SK-N-SH (cell line): Measurements from ENCODE around the gene ULBP2. TPM values are rescaled to one million over a fixed set of nuclear protein-coding genes. Genes with fewer than 3 reads are reported as not detected.
"Not testable (repeated sequence)": the region's sequence is repeated elsewhere in the genome, so short reads cannot be mapped to it uniquely, and the experiment has no call there.

Experiments
- CTCF ChIA-PET: fragments of 300-600, 350-600 bp; formaldehyde crosslinking; extraction: SDS; loops from one replicate; lab custom pipeline; 2021; lab: Yijun Ruan, JAX
- POLR2A ChIA-PET: fragments of 350-600 bp; sonication (Branson Sonifier 250); formaldehyde crosslinking; extraction: SDS; loops from one replicate; lab custom pipeline; 2020; ENCODE audit warnings: antibody characterized with exemption, inconsistent platforms; lab: Yijun Ruan, JAX
- DNase-seq: peaks from one replicate; pipeline ENCODE4 v3.0.0; 2012
- H2AFZ ChIP-seq: fragments of 200-600 bp; sonication (generic); 2 replicates; pipeline ENCODE4 v1.8.1; 2016; ENCODE audit warnings: antibody characterized with exemption, mild to moderate bottlenecking, low read depth
- H3F3A ChIP-seq: fragments of 200-600 bp; sonication (generic); replicated peaks from 2 replicates; pipeline ENCODE3; 2016; ENCODE audit warnings: antibody characterized with exemption, mild to moderate bottlenecking; ENCODE audit not compliant: insufficient read depth
- H3K27ac ChIP-seq, 2 experiments: fragments of 200-500 bp in 1 of 2; fragments of 200-600 bp in 1 of 2; sonication (Bioruptor generic) in 1 of 2; sonication (generic), shearing (Covaris generic) in 1 of 2; 2 replicates each; pipeline versions ENCODE4 v1.5.1 to v1.6.1; 2014 to 2016; ENCODE audit warnings: low read depth in 2 of 2, inconsistent platforms in 1 of 2, low read length in 1 of 2, mild to moderate bottlenecking in 1 of 2, mixed read lengths in 1 of 2
- H3K27me3 ChIP-seq: fragments of 200-600 bp; sonication (generic), shearing (Covaris generic); 2 replicates; pipeline ENCODE4 v1.6.1; 2016; ENCODE audit warnings: mixed run types; ENCODE audit not compliant: insufficient read depth
- H3K36me3 ChIP-seq, 2 experiments: fragments of 200-500 bp in 1 of 2; fragments of 200-600 bp in 1 of 2; sonication (Bioruptor generic) in 1 of 2; sonication (generic) in 1 of 2; replicated peaks in 1 of 2; 2 replicates each; pipeline versions ENCODE3 to v1.5.1; 2014 to 2016; ENCODE audit warnings: low read length in 1 of 2, mild to moderate bottlenecking in 1 of 2; ENCODE audit not compliant: insufficient read depth in 2 of 2, control insufficient read depth in 1 of 2
- H3K4me1 ChIP-seq, 2 experiments: fragments of 200-500 bp in 1 of 2; fragments of 200-600 bp in 1 of 2; sonication (Bioruptor generic) in 1 of 2; sonication (generic), shearing (Covaris generic) in 1 of 2; 2 replicates each; pipeline versions ENCODE4 v1.5.1 to v1.6.1; 2014 to 2016; ENCODE audit warnings: low read depth in 1 of 2, low read length in 1 of 2, mixed run types in 1 of 2; ENCODE audit not compliant: insufficient read depth in 2 of 2, control insufficient read depth in 1 of 2
- H3K4me2 ChIP-seq: fragments of 200-600 bp; sonication (generic), shearing (Covaris generic); 2 replicates; pipeline ENCODE4 v1.6.1; 2017; ENCODE audit warnings: mixed run types
- H3K4me3 ChIP-seq, 2 experiments: fragments of 200-500 bp in 1 of 2; fragments of 200-600 bp in 1 of 2; sonication (Bioruptor generic) in 1 of 2; sonication (generic), shearing (Covaris generic) in 1 of 2; 2 replicates each; pipeline versions ENCODE4 v1.5.1 to v1.8.1; 2014 to 2016; ENCODE audit warnings: low read depth in 2 of 2, inconsistent platforms in 1 of 2, low read length in 1 of 2, mild to moderate bottlenecking in 1 of 2, mixed read lengths in 1 of 2, moderate library complexity in 1 of 2
- H3K79me2 ChIP-seq: fragments of 200-600 bp; sonication (generic); 2 replicates; pipeline ENCODE4 v1.8.1; 2017; ENCODE audit warnings: mild to moderate bottlenecking; ENCODE audit not compliant: insufficient read depth
- H3K9ac ChIP-seq: fragments of 200-600 bp; sonication (generic); 2 replicates; pipeline ENCODE4 v1.6.1; 2017; ENCODE audit warnings: mixed run types
- H3K9me2 ChIP-seq: fragments of 200-600 bp; sonication (generic); 2 replicates; pipeline ENCODE4 v1.6.1; 2017; ENCODE audit warnings: mixed run types
- H3K9me3 ChIP-seq: fragments of 200-600 bp; sonication (generic); 2 replicates; pipeline ENCODE4 v1.6.1; 2017; ENCODE audit warnings: mixed run types, mild to moderate bottlenecking, moderate library complexity
- H4K20me1 ChIP-seq: fragments of 200-600 bp; sonication (generic); 2 replicates; pipeline ENCODE4 v1.6.1; 2017; ENCODE audit warnings: mild to moderate bottlenecking, mixed run types; ENCODE audit not compliant: insufficient read depth
- EP300 ChIP-seq, 2 experiments: IDR thresholded peaks; 2 replicates each; pipeline versions ENCODE4 v1.4.0 to v1.6.1; 2012; ENCODE audit warnings: borderline replicate concordance in 1 of 2, low read depth in 1 of 2, low read length in 1 of 2
- FOXJ3 ChIP-seq: sonication (generic); formaldehyde crosslinking; IDR thresholded peaks from 2 replicates; pipeline ENCODE4 v1.5.1; 2020; ENCODE audit warnings: mild to moderate bottlenecking, missing genetic modification reagents
- FOXM1 ChIP-seq: IDR thresholded peaks from 2 replicates; pipeline ENCODE4 v1.4.0; 2012; ENCODE audit warnings: low read depth, mild to moderate bottlenecking
- GATA2 ChIP-seq: sonication (generic); formaldehyde crosslinking; IDR thresholded peaks from 2 replicates; pipeline ENCODE4 v1.5.0; 2020; ENCODE audit warnings: mild to moderate bottlenecking, missing genetic modification reagents
- MEF2A ChIP-seq: IDR thresholded peaks from 2 replicates; pipeline ENCODE4 v1.4.0; 2012; ENCODE audit warnings: low read depth, borderline replicate concordance
- POLR2AphosphoS5 ChIP-seq: IDR thresholded peaks from 2 replicates; pipeline ENCODE4 v1.6.1; 2012; ENCODE audit warnings: low read depth, low read length
- RAD21 ChIP-seq: IDR thresholded peaks from 2 replicates; pipeline ENCODE4 v1.6.1; 2012; ENCODE audit warnings: mild to moderate bottlenecking, low read length
- SMC3 ChIP-seq: IDR thresholded peaks from 2 replicates; pipeline ENCODE4 v1.6.1; 2012; ENCODE audit warnings: low read depth, low read length, improper control_type of control experiment
- TAF1 ChIP-seq: IDR thresholded peaks from 2 replicates; pipeline ENCODE4 v1.6.1; 2012; ENCODE audit warnings: low read depth, mild to moderate bottlenecking, low read length, moderate library complexity, borderline replicate concordance
- TEAD4 ChIP-seq: IDR thresholded peaks from 2 replicates; pipeline ENCODE4 v1.4.0; 2012; ENCODE audit warnings: mild to moderate bottlenecking, borderline replicate concordance; ENCODE audit not compliant: insufficient read depth
- WGBS: methylation state at CpG from one replicate; pipeline ENCODE4 v1.1.6; 2017; ENCODE audit warnings: low lambda C conversion rate; 5-methylcytosine and 5-hydroxymethylcytosine counted together
- polyA plus RNA-seq, 3 experiments: library from polyadenylated mRNA; depleted of rRNA; stranded (reverse); fragments of >200 nt; gene quantifications; 2 replicates each; pipeline ENCODE4 v1.2.3, GENCODE V29; 2012
- TF ChIP-seq, protein P1 (sequence below): fragments of 200-600 bp; sonication (generic); IDR thresholded peaks from 2 replicates; pipeline ENCODE4 v1.6.1; 2017; ENCODE audit warnings: antibody characterized with exemption, mild to moderate bottlenecking, moderate library complexity
- TF ChIP-seq, protein P2 (sequence below): IDR thresholded peaks from 2 replicates; pipeline ENCODE4 v1.4.0; 2012; ENCODE audit warnings: low read depth

ULBP2 gene
- polyA plus RNA-seq, 1 of the 3 experiments (the other 2 are of a cell fraction): 5.0 TPM

- TF ChIP-seq, protein P1, sequence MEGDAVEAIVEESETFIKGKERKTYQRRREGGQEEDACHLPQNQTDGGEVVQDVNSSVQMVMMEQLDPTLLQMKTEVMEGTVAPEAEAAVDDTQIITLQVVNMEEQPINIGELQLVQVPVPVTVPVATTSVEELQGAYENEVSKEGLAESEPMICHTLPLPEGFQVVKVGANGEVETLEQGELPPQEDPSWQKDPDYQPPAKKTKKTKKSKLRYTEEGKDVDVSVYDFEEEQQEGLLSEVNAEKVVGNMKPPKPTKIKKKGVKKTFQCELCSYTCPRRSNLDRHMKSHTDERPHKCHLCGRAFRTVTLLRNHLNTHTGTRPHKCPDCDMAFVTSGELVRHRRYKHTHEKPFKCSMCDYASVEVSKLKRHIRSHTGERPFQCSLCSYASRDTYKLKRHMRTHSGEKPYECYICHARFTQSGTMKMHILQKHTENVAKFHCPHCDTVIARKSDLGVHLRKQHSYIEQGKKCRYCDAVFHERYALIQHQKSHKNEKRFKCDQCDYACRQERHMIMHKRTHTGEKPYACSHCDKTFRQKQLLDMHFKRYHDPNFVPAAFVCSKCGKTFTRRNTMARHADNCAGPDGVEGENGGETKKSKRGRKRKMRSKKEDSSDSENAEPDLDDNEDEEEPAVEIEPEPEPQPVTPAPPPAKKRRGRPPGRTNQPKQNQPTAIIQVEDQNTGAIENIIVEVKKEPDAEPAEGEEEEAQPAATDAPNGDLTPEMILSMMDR: peak; percentile 73
- TF ChIP-seq FOXM1 (no peak), MEF2A (no peak), TEAD4 (no peak), SMC3 (peak; percentile 91), TAF1 (no peak)
- TF ChIP-seq, protein P2, sequence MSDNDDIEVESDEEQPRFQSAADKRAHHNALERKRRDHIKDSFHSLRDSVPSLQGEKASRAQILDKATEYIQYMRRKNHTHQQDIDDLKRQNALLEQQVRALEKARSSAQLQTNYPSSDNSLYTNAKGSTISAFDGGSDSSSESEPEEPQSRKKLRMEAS: no peak
These were observed 15.6 kb upstream of the ULBP2 start (continued) for GRCh38 chr6:149925974-149926777.

- POLR2A ChIA-PET, H2AFZ ChIP-seq: not testable (repeated sequence)
These were observed 14.8 kb upstream of the ULBP2 start for GRCh38 chr6:149927025-149927424.

DNA sequence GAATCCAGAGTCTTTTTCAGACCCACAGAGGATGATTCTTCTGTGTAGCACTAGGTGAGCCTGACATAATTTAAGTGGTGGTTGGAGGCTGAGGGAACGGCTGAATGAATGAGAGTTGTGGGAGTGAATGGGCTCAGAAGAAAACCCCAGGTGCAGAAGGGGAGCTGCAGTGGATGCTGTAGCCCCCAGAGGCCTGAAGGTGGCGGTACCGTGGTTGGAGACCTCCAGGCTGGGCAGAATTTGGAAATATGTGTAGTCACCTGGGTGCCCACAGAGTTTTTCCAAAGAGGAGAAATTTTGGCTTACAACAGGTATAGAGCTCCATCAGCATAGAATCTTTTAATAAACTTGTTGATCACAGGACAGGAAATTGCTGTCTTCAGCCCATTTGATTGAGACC, 12.4 kb upstream of the ULBP2 start:
- ChIA-PET CTCF (interaction anchor here (0.7 to 1.2 kb wide), 2 partner anchors 12 to 89 kb away, joined by 3 to 4 read pairs; no protein-coding TSS in a partner anchor), POLR2A (no interaction called here)
- Histone ChIP-seq H3K9me3 (no peaks in the 10 kb centered on the region), H3K4me3 (no peak overlapping the region; a peak in 1 of 4 replicates), H3K27ac (no peak overlapping the region), H2AFZ (no peak overlapping the region), H3K4me1 (peaks cover 0 to 3% of the 10 kb centered on the region in 2 experiments; a peak in 1 of 4 replicates), H3K4me2 (no peak overlapping the region), H3K27me3 (peaks cover 4% of the 10 kb centered on the region; the same call in 1 of the 2 replicates), H3K9me2 (no peaks in the 10 kb centered on the region), H3K36me3 (no peaks in the 10 kb centered on the region), H3K79me2 (no peaks in the 10 kb centered on the region), H3K9ac (no peak overlapping the region), H4K20me1 (no peaks in the 10 kb centered on the region), H3F3A (peaks cover 3% of the 10 kb centered on the region)
- WGBS: 0% methylated on average over 3 of the region's 3 CpGs
- no peak for DNase-seq
- TF ChIP-seq FOXJ3 (no peak), GATA2 (CRISPR knock-in tag) (no peak), EP300 (IDR thresholded peaks at IDR 0.05; ENCODE audit: borderline replicate concordance in 1 of 2, low read depth in 1 of 2, low read length in 1 of 2) (no peak), POLR2AphosphoS5 (no peak), MEF2A (no peak), RAD21 (no peak)
- TF ChIP-seq, protein P1: peak; percentile 41; the same call in 1 of the 2 replicates

More at GRCh38 chr6:149927025-149927424, 14.8 kb upstream of the ULBP2 start:
- not testable (repeated sequence) for H3K9me2 ChIP-seq, H3K4me1 ChIP-seq, H3F3A ChIP-seq, H4K20me1 ChIP-seq, H3K9me3 ChIP-seq, H3K36me3 ChIP-seq, H3K79me2 ChIP-seq, H3K27ac ChIP-seq, H3K4me3 ChIP-seq, H3K27me3 ChIP-seq, DNase-seq, H3K4me2 ChIP-seq, H3K9ac ChIP-seq
- CTCF ChIA-PET: interaction anchor here (0.6 to 1.0 kb wide), 3 partner anchors 11 to 93 kb away, joined by 3 to 4 read pairs (median 3); no protein-coding TSS in a partner anchor
- WGBS: 79% methylated on average over 4 of the region's 4 CpGs
